Measurements from ENCODE around the gene RHEBL1.

Gene RHEBL1

DNA sequence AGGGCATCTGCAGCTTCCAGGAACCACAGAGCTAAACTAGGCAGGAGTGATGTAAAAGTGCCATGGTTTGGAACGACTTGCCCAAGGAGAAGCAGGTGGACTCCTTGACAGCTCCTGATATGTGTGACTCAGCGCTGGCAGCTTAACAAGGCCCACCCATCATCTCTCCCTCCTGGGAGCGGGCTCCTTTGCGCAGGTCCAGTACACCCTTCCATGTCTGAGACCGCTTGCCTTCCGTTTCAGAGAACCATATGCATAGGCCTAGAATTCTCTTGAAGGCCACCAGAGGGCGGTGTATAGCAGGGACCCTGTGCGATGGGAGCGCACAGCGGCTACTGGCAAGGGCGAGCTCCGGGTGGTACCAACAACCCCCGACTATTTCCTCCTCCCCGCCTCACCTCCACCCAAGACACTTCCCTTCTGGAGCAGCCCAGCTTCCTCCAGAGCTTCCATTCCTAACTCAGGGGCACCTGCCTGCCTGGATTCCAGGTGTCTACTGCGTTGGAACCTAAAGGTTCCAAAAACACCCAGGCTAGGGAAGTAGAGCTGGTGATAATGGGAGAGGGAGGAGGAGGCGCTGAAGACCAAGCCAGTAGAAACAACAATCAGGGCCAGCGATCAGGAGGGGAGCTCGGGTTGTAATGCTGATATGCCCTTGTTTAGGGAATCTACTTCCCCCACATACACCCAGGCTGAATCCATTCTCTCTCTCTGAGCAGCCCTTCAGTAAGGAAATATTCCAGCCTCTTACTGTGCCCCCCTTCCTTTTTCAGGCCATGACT is 18.6 kb upstream of the RHEBL1 start:
- TF ChIP-seq TAF1 (IDR thresholded peaks at IDR 0.05; ENCODE audit: borderline replicate concordance, insufficient read depth, low read length) (no peak), FOXP2 (optimal IDR thresholded peaks at IDR 0.05; ENCODE audit: borderline replicate concordance, extremely low read depth, extremely low read length, insufficient read depth) (peak; percentile 39)

DNA sequence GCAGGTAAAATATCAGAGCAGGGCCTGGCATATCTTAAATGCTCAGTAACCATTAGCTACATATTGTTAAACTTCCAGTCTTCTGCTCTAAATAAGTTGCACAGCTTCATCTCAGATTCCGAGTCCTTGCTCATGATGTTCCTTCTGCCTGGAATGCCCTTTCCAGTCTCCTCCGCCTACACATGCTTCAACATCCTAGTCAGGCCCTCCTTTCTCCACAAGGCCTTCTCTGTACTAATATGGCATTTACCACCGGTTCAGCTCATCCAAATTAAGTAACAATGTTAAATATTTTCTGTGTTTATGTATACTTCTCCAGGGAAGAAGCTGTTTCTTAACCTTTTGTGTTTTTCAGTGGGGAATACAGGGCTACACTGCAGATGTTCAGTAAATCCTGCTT is 16.3 kb upstream of the RHEBL1 start:
- TF ChIP-seq, protein P1, sequence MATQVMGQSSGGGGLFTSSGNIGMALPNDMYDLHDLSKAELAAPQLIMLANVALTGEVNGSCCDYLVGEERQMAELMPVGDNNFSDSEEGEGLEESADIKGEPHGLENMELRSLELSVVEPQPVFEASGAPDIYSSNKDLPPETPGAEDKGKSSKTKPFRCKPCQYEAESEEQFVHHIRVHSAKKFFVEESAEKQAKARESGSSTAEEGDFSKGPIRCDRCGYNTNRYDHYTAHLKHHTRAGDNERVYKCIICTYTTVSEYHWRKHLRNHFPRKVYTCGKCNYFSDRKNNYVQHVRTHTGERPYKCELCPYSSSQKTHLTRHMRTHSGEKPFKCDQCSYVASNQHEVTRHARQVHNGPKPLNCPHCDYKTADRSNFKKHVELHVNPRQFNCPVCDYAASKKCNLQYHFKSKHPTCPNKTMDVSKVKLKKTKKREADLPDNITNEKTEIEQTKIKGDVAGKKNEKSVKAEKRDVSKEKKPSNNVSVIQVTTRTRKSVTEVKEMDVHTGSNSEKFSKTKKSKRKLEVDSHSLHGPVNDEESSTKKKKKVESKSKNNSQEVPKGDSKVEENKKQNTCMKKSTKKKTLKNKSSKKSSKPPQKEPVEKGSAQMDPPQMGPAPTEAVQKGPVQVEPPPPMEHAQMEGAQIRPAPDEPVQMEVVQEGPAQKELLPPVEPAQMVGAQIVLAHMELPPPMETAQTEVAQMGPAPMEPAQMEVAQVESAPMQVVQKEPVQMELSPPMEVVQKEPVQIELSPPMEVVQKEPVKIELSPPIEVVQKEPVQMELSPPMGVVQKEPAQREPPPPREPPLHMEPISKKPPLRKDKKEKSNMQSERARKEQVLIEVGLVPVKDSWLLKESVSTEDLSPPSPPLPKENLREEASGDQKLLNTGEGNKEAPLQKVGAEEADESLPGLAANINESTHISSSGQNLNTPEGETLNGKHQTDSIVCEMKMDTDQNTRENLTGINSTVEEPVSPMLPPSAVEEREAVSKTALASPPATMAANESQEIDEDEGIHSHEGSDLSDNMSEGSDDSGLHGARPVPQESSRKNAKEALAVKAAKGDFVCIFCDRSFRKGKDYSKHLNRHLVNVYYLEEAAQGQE (IDR thresholded peaks at IDR 0.05; ENCODE audit: insufficient read depth in 1 of 2, low read depth in 2 of 2, low read length in 2 of 2): no peak
- TF ChIP-seq POLR2AphosphoS5 (IDR thresholded peaks at IDR 0.05; ENCODE audit: low read depth, low read length) (no peak), TAF1 (IDR thresholded peaks at IDR 0.05; ENCODE audit: borderline replicate concordance, insufficient read depth, low read length) (no peak), FOXP2 (optimal IDR thresholded peaks at IDR 0.05; ENCODE audit: borderline replicate concordance, extremely low read depth, extremely low read length, insufficient read depth) (no peak), SIN3A (IDR thresholded peaks at IDR 0.05; ENCODE audit: borderline replicate concordance, insufficient read depth, low read length) (no peak)

GRCh38 chr12:49084438-49084837 is 14.7 kb upstream of the RHEBL1 start:
- no peak for TF ChIP-seq SIN3A (IDR thresholded peaks at IDR 0.05; ENCODE audit: borderline replicate concordance, insufficient read depth, low read length)
- no peak for TF ChIP-seq FOXP2 (optimal IDR thresholded peaks at IDR 0.05; ENCODE audit: borderline replicate concordance, extremely low read depth, extremely low read length, insufficient read depth)
- TF ChIP-seq, protein P1 (IDR thresholded peaks at IDR 0.05; ENCODE audit: insufficient read depth in 1 of 2, low read depth in 2 of 2, low read length in 2 of 2): no peak
- TF ChIP-seq TAF1 (IDR thresholded peaks at IDR 0.05; ENCODE audit: borderline replicate concordance, insufficient read depth, low read length): no peak
- no peak for TF ChIP-seq POLR2AphosphoS5 (IDR thresholded peaks at IDR 0.05; ENCODE audit: low read depth, low read length)

- TF ChIP-seq POLR2AphosphoS5 (IDR thresholded peaks at IDR 0.05; ENCODE audit: low read depth, low read length) (no peak), SIN3A (IDR thresholded peaks at IDR 0.05; ENCODE audit: borderline replicate concordance, insufficient read depth, low read length) (no peak), FOXP2 (optimal IDR thresholded peaks at IDR 0.05; ENCODE audit: borderline replicate concordance, extremely low read depth, extremely low read length, insufficient read depth) (no peak), TAF1 (IDR thresholded peaks at IDR 0.05; ENCODE audit: borderline replicate concordance, insufficient read depth, low read length) (no peak)
- TF ChIP-seq, protein P1 (IDR thresholded peaks at IDR 0.05; ENCODE audit: insufficient read depth in 1 of 2, low read depth in 2 of 2, low read length in 2 of 2): no peak
Measured at GRCh38 chr12:49079793-49080192, 10.0 kb upstream of the RHEBL1 start.

- TF ChIP-seq SIN3A (IDR thresholded peaks at IDR 0.05; ENCODE audit: borderline replicate concordance, insufficient read depth, low read length): no peak
- no peak for TF ChIP-seq FOXP2 (optimal IDR thresholded peaks at IDR 0.05; ENCODE audit: borderline replicate concordance, extremely low read depth, extremely low read length, insufficient read depth)
- TF ChIP-seq, protein P1 (IDR thresholded peaks at IDR 0.05; ENCODE audit: insufficient read depth in 1 of 2, low read depth in 2 of 2, low read length in 2 of 2): no peak
- TF ChIP-seq POLR2AphosphoS5 (IDR thresholded peaks at IDR 0.05; ENCODE audit: low read depth, low read length): no peak
- no peak for TF ChIP-seq TAF1 (IDR thresholded peaks at IDR 0.05; ENCODE audit: borderline replicate concordance, insufficient read depth, low read length)
Measured at GRCh38 chr12:49070971-49071370, 1.2 kb upstream of the RHEBL1 start.

Data from PFSK-1 (cell line).